GM10847 (cell line): Measurements from ENCODE around the gene FZR1.

Experiments used
- POLR2A ChIP-seq: IDR thresholded peaks from 2 replicates; pipeline ENCODE4 v1.6.1; 2011; ENCODE audit not compliant: insufficient read length; ENCODE audit errors: extremely low read depth

Gene FZR1

DNA sequence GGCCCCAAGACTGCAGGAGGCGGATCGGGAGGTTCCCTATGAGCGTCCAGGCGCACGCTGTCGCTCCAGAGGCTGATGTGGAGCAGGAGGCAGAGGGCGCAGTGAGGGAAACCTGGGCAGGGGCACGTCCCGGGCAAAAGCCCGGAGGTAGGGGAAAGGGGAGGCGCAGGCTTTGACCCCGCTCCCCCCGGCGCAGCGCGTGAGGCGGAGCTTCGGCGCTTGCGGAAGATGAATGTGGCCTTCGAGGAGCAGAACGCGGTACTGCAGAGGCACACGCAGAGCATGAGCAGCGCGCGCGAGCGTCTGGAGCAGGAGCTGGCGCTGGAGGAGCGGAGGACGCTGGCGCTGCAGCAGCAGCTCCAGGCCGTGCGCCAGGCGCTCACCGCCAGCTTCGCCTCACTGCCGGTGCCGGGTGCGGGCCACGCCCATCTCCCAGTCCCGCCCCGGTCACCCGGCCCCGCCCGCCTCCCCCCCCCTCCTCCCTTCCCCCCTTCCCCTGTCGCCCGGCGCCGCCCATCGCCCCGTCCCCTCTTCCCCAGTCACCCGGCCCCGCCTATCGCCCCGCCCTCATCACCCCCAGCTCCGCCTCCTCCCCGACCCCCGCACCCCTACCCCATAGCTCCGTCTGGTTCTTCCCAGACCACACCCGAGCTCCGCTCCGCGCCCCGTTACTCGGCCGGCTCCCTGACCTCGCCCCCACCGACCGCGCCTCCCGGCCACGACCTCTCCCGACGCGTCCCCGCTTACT is 70.8 kb downstream of the FZR1 start:
- TF ChIP-seq POLR2A: no peak

DNA sequence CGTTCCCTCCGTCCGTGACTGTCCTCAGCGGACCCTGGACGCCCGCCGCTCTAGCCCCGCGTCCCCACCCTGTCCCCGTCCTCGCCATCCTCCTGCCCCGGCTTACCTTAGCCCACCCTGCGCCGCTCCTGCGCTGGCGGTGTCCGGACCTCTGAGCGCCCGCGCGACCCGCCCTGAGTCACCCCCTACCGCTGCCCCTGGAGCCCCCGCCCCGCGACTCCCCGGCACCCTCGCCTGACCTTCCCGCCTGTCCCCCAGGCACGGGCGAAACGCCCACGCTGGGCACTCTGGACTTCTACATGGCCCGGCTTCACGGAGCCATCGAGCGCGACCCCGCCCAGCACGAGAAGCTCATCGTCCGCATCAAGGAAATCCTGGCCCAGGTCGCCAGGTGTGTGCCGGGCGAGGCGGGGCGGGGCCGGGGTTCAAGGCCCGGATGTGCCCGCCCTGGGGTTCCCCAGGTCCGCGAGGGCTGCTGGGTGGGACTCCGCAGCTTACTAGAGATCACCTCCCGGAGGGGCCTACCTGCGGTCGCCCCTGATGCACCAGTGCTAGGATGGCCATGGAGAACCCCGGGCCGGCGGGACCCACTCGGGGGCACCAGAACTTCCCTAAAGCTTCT is 71.7 kb downstream of the FZR1 start:
- no peak for TF ChIP-seq POLR2A

DNA sequence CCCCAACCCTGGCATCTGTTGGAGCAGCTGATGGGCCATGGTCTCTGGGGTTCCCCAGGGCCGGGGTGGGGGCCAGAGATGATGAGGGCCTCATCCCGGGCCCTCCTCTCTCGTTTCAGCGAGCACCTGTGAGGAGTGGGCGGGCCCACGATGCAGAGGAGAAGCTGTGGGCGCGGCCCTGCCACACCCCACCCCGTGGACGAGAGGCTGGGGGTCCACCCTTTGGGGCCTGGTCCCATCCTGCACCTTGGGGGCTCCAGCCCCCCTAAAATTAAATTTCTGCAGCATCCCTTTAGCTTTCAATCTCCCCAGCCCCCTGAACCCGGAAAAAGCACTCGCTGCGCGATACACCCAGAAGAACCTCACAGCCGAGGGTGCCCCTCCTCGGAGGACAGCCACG is 72.3 kb downstream of the FZR1 start:
- no peak for TF ChIP-seq POLR2A

DNA sequence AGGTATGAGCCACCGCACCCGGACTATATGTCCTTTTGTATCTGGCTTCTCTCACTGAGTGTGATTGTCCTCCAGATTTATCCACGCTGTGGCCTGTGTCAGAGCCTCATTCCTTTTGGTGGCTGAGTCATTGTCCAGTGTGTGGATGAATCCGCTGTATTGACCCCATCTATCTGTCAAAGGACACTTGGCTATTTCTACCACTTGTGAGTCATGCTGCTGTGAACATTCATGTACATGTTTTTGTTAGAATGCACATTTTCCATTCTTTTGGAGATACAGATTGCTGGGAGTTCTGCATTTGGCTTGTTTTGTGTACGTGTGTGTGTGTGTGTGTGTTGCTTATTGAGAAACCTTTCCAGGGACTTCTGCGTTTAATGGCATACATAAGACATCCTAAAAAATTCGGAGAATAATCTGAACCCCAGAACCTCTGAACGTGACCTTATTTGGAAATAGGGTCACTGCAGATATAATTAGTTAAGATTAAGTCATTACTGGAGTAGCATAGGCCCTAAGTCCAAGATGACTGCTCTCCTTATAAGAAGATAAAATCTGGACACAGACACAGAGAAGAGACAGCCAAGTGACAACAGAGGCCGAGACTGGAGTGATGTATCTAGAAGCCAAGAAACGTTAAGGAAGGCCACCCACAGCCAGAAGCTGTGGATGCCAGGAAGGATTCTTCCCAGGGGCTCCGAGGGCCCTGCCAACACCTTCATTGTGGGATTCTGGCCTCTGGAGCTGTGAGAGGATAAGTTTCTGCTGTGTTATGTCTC is 74.2 kb downstream of the FZR1 start:
- TF ChIP-seq POLR2A: no peak

DNA sequence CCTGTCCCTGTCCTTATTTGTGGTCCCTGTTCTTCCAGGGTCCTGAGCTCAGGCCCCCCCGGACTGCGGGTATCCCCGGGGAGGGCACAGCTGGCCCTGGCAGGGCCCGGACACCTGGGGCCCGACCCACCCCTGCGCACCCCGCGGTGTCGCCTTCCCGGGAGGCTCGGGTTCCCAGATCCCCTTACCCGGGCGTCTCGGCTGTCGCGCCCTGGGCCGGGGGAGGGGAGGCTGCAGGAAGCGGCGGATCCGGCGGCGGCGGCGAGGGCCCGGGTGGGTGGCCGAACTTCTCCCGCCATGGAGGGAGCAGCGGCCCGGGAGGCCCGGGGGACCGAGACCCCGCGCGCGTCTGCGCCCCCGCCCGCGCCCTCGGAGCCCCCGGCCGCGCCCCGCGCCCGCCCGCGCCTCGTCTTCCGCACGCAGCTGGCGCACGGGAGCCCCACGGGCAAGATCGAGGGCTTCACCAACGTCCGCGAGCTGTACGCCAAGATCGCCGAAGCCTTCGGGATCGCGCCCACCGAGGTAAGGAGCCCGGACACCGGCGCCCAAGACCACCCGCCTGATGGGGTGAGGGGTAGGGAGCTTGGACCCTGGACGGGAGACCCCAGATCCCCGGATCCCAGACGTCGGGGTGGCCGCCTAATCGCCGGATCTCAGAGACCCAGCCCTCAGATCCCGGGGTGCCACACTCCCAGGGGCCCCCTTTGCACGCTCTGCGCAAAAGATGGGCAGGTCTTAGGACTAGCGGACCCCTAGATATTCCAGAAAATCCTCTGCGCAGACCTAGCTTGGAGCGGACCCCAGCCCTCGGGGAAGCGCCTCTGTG is 79.4 kb downstream of the FZR1 start, which contains the start of gene GIPC3:
Gene GIPC3, plus strand, starts transcription at position 178 of the 826 bp plus-strand sequence. Its CDS starts 120 bp downstream, at position 298.
- TF ChIP-seq POLR2A: no peak

DNA sequence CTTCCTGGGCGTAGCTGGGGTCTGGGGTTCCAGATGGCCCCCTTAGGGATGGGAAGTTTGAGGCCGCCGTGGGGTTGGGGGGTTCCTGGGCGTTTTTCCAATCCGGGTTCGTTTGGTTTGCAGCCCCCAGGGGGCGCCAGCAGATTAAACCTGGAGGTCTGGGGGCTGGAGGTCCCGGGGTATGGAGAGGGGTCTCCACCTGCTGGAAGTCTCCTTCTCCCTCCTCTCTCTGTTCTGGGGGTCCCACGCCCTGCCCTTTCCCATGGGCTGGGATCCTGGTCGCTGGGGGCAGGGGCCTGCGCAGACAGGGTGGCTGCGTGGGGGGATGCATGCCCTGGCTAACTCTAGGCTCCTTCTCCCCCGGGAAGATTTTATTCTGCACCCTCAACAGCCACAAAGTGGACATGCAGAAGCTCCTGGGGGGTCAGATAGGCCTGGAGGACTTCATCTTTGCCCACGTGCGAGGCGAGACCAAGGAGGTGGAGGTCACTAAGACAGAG is 80.1 kb downstream of the FZR1 start:
- TF ChIP-seq POLR2A: no peak

DNA sequence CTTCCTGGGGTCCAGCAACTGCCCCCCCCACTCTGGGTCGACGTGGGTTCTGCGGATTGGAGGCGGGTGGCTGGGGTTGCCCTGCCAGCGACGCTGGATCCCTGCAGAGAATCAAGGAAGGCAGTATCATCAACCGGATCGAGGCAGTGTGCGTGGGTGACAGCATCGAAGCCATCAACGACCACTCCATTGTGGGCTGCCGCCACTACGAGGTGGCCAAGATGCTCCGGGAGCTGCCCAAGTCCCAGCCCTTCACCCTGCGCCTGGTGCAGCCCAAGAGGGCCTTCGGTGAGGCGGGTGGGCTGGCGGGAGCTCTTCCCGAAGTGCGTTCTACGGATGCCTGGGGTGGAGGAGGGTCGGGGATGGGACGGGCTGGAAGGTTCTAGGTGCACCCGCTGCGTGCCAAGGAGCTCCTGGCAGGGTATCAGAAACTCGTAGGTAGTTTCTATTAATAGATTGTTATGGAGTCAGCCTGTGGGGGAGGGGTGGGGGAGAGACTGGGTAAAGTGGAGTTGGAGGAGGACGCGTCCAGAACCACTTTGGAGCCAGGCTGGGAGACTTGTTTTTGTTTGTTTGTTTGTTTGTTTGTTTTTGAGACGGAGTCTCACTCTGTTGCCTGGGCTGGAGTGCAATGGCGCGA is 80.7 kb downstream of the FZR1 start:
- no peak for TF ChIP-seq POLR2A
